ENCODE data around the gene LY6G5C. TPM values are rescaled to one million over a fixed set of nuclear protein-coding genes. Genes with fewer than 3 reads are reported as not detected.

Gene LY6G5C
- total and polyA plus RNA-seq, 2 of the 13 experiments (the other 11 are each of a cell fraction or from before 2014, with no cell fraction given): 0.33 to 0.55 TPM

DNA sequence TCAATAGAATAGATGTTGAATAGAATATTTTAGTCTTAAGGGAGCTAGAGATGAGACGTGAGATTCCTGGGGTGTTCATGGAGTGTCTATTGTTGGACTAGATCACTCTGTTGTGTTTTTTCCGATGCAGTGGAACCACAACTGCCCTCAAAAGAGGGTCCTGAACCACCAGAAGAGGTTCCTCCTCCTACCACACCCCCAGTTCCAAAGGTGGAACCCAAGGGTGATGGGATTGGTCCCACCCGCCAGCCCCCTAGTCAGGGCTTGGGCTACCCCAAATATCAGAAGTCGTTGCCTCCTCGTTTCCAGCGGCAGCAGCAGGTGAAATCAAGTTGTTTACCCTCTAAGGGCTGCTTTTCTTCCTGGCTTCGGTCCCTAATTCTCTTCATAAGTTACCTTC lies 51.9 kb downstream of the LY6G5C start:
- CTCF ChIA-PET (ENCODE audit: low intra/inter-chr PET ratio, low total read pairs): no interaction called here
- H3K4me2 ChIP-seq (ENCODE audit: low read depth, low read length): no peak overlapping the region
- no TSS peak for BruUV-seq (replicated peaks)
- no peaks in the 10 kb centered on the region for H3K4me1 ChIP-seq (ENCODE audit: insufficient read depth, low read length)
- H2AFZ ChIP-seq (ENCODE audit: low read length): no peak overlapping the region
- H3K36me3 ChIP-seq (replicated peaks in 1 of 2; ENCODE audit: control insufficient read depth in 1 of 2, insufficient read depth in 2 of 2, low read length in 2 of 2): peaks cover 76 to 100% of the 10 kb centered on the region in 2 experiments
- no peaks in the 10 kb centered on the region for H3K27me3 ChIP-seq (ENCODE audit: control insufficient read depth in 1 of 2, insufficient read depth in 2 of 2, low read length in 2 of 2)
- H3K9me3 ChIP-seq (ENCODE audit: low read length): no peaks in the 10 kb centered on the region
- DNase-seq (ENCODE audit: low spot score) (no peak), FAIRE-seq (no peak), ATAC-seq (no peak)
- WGBS (ENCODE audit: low lambda C conversion rate): 97% methylated on average over 7 of the region's 7 CpGs
- POLR2A ChIA-PET: interaction anchor here (0.6 to 2.9 kb wide), 7 partner anchors 8 to 45 kb away, joined by 3 to 11 read pairs (median 5); partner anchors contain the start of genes APOM, C6orf47, CSNK2B and PRRC2A
- no peak overlapping the region for H3K27ac ChIP-seq (ENCODE audit: extremely low read length, insufficient read depth, low read length)
- TF ChIP-seq EP300 (IDR thresholded peaks at IDR 0.05; ENCODE audit: low read depth in 2 of 2, low read length in 2 of 2) (no peak), EP300 (CRISPR knock-in tag; IDR thresholded peaks at IDR 0.05; ENCODE audit: borderline replicate concordance) (no peak), ZSCAN20 (CRISPR knock-in tag; IDR thresholded peaks at IDR 0.05; ENCODE audit: borderline replicate concordance) (no peak), ZFP90 (CRISPR knock-in tag; IDR thresholded peaks at IDR 0.05; ENCODE audit: borderline replicate concordance) (no peak), ZNF749 (CRISPR knock-in tag; IDR thresholded peaks at IDR 0.05; ENCODE audit: borderline replicate concordance) (no peak), AGO2 (optimal IDR thresholded peaks at IDR 0.05; ENCODE audit: low read depth, low read length) (no peak), ZNF883 (CRISPR knock-in tag; IDR thresholded peaks at IDR 0.05; ENCODE audit: not compliant biosample characterization) (no peak), RBM22 (optimal IDR thresholded peaks at IDR 0.05; ENCODE audit: low read length) (peak; percentile 75)
- TF ChIP-seq, protein P1, sequence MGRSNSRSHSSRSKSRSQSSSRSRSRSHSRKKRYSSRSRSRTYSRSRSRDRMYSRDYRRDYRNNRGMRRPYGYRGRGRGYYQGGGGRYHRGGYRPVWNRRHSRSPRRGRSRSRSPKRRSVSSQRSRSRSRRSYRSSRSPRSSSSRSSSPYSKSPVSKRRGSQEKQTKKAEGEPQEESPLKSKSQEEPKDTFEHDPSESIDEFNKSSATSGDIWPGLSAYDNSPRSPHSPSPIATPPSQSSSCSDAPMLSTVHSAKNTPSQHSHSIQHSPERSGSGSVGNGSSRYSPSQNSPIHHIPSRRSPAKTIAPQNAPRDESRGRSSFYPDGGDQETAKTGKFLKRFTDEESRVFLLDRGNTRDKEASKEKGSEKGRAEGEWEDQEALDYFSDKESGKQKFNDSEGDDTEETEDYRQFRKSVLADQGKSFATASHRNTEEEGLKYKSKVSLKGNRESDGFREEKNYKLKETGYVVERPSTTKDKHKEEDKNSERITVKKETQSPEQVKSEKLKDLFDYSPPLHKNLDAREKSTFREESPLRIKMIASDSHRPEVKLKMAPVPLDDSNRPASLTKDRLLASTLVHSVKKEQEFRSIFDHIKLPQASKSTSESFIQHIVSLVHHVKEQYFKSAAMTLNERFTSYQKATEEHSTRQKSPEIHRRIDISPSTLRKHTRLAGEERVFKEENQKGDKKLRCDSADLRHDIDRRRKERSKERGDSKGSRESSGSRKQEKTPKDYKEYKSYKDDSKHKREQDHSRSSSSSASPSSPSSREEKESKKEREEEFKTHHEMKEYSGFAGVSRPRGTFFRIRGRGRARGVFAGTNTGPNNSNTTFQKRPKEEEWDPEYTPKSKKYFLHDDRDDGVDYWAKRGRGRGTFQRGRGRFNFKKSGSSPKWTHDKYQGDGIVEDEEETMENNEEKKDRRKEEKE (IDR thresholded peaks at IDR 0.05): no peak
- H3K79me2 ChIP-seq (ENCODE audit: insufficient read depth, low read length): peaks cover 6% of the 10 kb centered on the region
- 0 out of 2 replicates have a peak, but pooled peaks cover 2% of the 10 kb centered on the region for H4K20me1 ChIP-seq (ENCODE audit: insufficient read depth, low read length)
- H3K4me3 ChIP-seq (replicated peaks in 1 of 3; ENCODE audit: insufficient read depth in 1 of 3, low read depth in 2 of 3, low read length in 3 of 3): no peak overlapping the region
- no peak overlapping the region for H3K9ac ChIP-seq (ENCODE audit: insufficient read depth, low read depth, low read length)
- in situ Hi-C loops (cut with HindIII; ENCODE audit: extremely low pct_ligation_motif_present, low pct_unique_long_range_greater_than_20kb): no loop called here
- intact Hi-C loops (cut with micrococcal nuclease; ENCODE audit: unreplicated experiment): no loop called here
